GM13976 (cell line): ENCODE results near the gene SAP130.

Experiments used
- DNase-seq: peaks from one replicate; pipeline ENCODE4 v3.0.0; 2012; ENCODE audit warnings: low spot score
- in situ Hi-C: fragments of 300-500 bp; cut with MboI; formaldehyde crosslinking; loops from one replicate; pipeline ENCODE4 v1.12.0; 2022; ENCODE audit warnings: low sequenced_read_pairs, mixed read lengths, inconsistent platforms; ENCODE audit not compliant: unreplicated experiment
- TF ChIP-seq, protein P1 (sequence below): IDR thresholded peaks from 2 replicates; pipeline ENCODE4 v1.5.1; 2012; ENCODE audit warnings: borderline replicate concordance, mild to moderate bottlenecking; ENCODE audit not compliant: insufficient read depth; ENCODE audit errors: extremely low read depth, missing control alignments, control extremely low read depth

SAP130 gene

DNA sequence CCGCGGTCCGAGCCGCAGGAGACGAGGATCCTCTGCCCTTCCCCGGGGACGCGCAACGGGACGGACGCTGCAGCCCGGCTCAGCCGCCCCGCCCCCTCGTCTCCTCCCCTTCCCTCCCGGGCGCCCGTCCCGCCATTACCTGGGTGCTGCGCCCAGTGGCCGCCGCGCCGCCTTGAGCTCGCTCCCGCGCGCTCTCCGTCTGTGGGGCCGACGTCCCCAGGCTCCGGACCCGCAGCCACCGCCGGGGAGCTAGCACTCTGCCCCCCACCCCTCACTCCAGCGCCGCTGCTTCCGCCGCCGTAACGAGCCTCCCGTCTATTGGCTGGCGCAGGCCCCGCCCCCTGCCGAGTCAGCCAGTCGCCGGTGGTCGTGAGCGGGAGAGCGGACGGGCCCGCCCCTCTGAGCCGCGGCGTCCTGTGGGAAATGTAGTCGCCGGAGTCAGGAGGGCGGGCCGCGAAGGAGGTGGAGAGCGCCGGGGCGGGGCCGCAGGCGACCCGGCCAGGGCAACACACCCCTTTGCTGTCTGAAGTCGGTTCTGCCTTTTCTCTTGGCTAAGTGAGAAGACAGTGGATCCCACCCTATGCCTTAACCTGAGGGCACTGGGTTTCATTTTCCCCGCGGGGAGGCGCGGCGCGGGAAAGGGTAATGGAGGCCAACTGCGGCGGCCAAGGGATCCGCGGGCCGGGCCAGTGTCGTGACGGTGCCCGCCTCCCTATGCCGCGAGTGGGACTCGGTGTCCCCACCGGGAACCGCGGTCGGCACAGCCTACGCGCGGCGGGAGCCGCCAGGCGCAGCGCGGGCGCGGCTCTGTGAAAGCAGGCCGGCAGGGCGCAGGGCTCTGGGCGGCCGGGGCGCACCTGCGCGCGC is at the start of gene SAP130:
Gene SAP130 (minus strand): TSS at position 259 of the 867 bp plus-strand sequence. CDS start 1,767 bp downstream, outside the sequence.
- DNase-seq, result peak; percentile 98
- TF ChIP-seq, protein P1, sequence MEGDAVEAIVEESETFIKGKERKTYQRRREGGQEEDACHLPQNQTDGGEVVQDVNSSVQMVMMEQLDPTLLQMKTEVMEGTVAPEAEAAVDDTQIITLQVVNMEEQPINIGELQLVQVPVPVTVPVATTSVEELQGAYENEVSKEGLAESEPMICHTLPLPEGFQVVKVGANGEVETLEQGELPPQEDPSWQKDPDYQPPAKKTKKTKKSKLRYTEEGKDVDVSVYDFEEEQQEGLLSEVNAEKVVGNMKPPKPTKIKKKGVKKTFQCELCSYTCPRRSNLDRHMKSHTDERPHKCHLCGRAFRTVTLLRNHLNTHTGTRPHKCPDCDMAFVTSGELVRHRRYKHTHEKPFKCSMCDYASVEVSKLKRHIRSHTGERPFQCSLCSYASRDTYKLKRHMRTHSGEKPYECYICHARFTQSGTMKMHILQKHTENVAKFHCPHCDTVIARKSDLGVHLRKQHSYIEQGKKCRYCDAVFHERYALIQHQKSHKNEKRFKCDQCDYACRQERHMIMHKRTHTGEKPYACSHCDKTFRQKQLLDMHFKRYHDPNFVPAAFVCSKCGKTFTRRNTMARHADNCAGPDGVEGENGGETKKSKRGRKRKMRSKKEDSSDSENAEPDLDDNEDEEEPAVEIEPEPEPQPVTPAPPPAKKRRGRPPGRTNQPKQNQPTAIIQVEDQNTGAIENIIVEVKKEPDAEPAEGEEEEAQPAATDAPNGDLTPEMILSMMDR, result no peak
- in situ Hi-C loops, result no loop called here

DNA sequence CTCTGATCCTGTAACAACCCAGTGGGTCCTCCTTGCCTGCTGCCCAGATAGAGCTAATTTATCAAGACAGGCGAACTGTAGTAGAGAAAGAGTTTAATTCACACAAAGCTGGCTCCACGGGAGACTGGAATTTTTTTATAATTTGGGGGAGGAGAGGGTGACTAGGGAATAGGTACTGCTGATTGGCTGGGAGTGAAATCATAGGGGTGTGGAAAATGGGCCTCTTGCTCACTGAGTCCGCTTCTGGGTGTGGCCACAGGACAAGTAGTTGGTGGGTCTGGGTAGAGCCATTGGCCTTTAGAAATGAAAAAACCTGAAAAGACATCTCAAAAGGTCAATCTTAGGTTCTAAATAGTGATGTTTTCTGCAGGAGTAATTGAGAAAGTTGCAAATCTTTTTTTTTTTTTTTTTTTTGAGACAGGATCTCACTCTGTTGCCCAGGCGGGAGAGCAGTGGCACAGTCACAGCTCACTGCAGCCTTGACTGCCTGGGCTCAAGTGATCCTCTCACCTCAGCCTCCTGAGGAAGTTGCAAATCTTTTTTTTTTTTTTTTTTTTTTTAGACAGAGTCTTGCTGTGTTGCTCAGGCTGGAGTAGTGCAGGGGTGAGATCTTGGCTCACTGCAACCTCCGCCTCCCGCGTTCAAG is 48.7 kb upstream of the SAP130 start:
- in situ Hi-C loops, result no loop called here
- TF ChIP-seq, protein P1, result no peak
- no peak for DNase-seq

DNA sequence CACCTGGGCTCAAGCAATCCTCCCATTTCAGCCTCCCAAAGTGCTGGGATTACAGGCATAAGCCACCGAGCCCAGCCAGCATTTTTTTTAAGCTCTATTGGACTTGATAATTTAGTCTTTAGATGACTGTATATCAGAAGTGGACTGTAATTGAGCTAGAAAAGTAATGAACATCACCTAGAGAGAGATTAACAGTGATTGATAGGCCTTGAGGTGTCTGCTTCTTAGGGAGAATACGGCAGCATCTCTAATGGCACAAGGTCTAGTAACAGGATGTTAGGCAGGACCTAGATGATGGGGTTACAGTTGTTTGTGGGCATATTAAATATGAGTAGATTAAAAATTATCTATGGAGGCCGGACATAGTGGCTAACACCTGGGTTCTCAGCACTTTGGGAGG is 45.4 kb upstream of the SAP130 start:
- in situ Hi-C loops, result no loop called here
- DNase-seq, result no peak
- TF ChIP-seq, protein P1, result no peak

DNA sequence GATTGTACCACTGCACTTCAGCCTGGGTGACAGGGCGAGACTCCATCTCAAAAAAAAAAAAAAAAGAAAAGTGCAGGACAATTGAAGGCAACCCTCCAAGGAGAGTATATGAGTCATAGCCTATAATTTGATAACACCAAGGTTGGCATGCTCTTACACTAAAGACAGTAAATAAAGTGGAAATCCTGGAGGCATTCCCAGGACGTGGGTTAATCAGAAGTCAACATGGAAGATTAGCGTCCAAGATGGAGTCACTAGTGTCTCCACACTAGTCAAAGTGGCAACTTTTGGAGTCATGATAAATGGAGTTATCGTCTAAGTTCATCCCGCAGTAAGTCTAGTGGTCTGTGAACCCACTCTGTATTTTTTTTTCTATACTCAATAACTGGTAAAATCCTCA is 41.9 kb upstream of the SAP130 start:
- TF ChIP-seq, protein P1, result no peak
- no peak for DNase-seq
- in situ Hi-C loops, result no loop called here

DNA sequence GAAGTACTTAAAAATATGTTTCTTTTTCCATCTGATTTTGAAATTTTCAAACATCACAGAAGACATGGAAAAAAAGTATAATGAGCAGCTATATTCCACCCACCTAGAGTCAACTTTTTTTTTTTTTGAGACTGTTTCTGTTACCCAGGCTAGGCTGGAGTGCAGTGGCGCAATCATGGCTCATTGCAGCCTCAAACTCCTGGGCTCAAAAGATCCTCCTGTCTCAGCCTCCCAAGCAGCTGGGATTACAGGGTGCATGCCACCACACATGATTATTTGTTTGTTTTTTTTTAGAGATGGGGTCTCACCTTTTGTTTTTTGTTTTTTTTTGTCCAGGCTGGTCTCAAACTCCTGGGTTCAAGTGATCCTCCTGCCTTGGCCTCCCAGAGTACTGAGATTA is 36.5 kb upstream of the SAP130 start:
- in situ Hi-C loops, result no loop called here
- TF ChIP-seq, protein P1, result no peak
- DNase-seq, result no peak

DNA sequence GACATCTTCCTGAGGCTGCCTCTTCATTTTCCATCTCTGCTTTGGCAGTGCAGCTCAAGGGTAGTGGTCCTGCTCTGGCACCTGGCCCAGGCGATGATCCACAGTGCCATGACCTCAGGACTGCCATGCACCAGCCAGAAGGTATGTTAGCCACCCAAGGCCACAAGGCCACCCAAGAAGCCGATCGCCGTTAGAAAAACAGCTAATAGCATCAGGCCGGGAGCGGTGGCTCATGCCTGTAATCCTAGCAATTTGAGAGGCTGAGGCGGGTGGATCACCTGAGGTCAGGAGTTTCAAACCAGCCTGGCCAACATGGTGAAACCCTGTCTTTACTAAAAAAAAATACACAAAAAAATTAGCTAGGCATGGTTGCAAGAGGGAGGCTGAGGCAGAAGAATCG is 34.7 kb upstream of the SAP130 start:
- in situ Hi-C loops, result no loop called here
- DNase-seq, result no peak
- TF ChIP-seq, protein P1, result no peak
